A549 (cell line): ENCODE measurements around the gene GPNMB.

Experiments
- CTCF ChIP-seq: fragments of >200 bp; sonication (Bioruptor Twin); formaldehyde crosslinking; IDR thresholded peaks from 3 replicates; pipeline ENCODE4 v1.5.1; 2016
- HOXA7 ChIP-seq: fragments of 250-450 bp; sonication (Bioruptor Pico); IDR thresholded peaks from 2 replicates; pipeline ENCODE4 v1.5.0; 2020; ENCODE audit warnings: mild to moderate bottlenecking, moderate library complexity
- JUN ChIP-seq, 2 experiments: fragments of >200 bp; sonication (Bioruptor Twin); formaldehyde crosslinking; IDR thresholded peaks; 2 replicates in 1 of 2; 3 replicates in 1 of 2; pipeline ENCODE4 v1.6.1; 2016 to 2017
- RAD21 ChIP-seq, 2 experiments: fragments of >200 bp in 1 of 2; sonication (Bioruptor Twin) in 1 of 2; formaldehyde crosslinking in 1 of 2; IDR thresholded peaks in 1 of 2; conservative IDR thresholded peaks in 1 of 2; 2 replicates in 1 of 2; 3 replicates in 1 of 2; pipeline ENCODE4 v1.6.1; 2012 to 2018; ENCODE audit warnings: inconsistent platforms in 1 of 2

- TF ChIP-seq RAD21 (conservative IDR thresholded peaks at IDR 0.05 in 1 of 2, IDR thresholded peaks at IDR 0.05 in 1 of 2) (no peak), CTCF (no peak), HOXA7 (CRISPR knock-in tag) (no peak), JUN (IDR thresholded peaks at IDR 0.05) (no peak)
Measured at GRCh38 chr7:23298141-23298881, 51.7 kb downstream of the GPNMB start.
